HEK293 (cell line): ENCODE results near the gene ZFP62.

ENCODE experiments used
- MYNN ChIP-seq: fragments of 450-650 bp; formaldehyde crosslinking; IDR thresholded peaks from 2 replicates; pipeline ENCODE4 v1.5.1; 2016; ENCODE audit warnings: missing biosample characterization, missing genetic modification characterization, borderline replicate concordance
- TCF7L2 ChIP-seq: IDR thresholded peaks from 2 replicates; pipeline ENCODE4 v1.6.1; 2011; ENCODE audit warnings: low read depth, mild to moderate bottlenecking, inconsistent platforms, low read length, moderate library complexity, borderline replicate concordance
- ZBTB1 ChIP-seq: fragments of 450-650 bp; formaldehyde crosslinking; IDR thresholded peaks from 2 replicates; pipeline ENCODE4 v1.5.1; 2016; ENCODE audit warnings: missing biosample characterization, missing genetic modification characterization
- ZBTB8A ChIP-seq: fragments of 450-650 bp; formaldehyde crosslinking; IDR thresholded peaks from 2 replicates; pipeline ENCODE4 v1.5.1; 2016; ENCODE audit warnings: missing biosample characterization, missing genetic modification characterization
- ZNF10 ChIP-seq: fragments of 450-650 bp; formaldehyde crosslinking; IDR thresholded peaks from 2 replicates; pipeline ENCODE4 v1.5.1; 2017; ENCODE audit warnings: missing biosample characterization, missing genetic modification characterization
- ZNF37A ChIP-seq: fragments of 450-650 bp; IDR thresholded peaks from 2 replicates; pipeline ENCODE4 v1.5.1; 2018; ENCODE audit warnings: missing biosample characterization, missing genetic modification characterization
- ZNF76 ChIP-seq: fragments of 450-650 bp; formaldehyde crosslinking; IDR thresholded peaks from 2 replicates; pipeline ENCODE4; 2016; ENCODE audit warnings: low read depth, missing biosample characterization, missing genetic modification characterization, borderline replicate concordance
- TF ChIP-seq, protein P1 (sequence below): fragments of 450-650 bp; formaldehyde crosslinking; IDR thresholded peaks from 2 replicates; pipeline ENCODE4 v1.5.1; 2016; ENCODE audit warnings: missing biosample characterization, missing genetic modification characterization
- TF ChIP-seq, protein P2 (sequence below): fragments of 450-650 bp; formaldehyde crosslinking; IDR thresholded peaks from 2 replicates; pipeline ENCODE4 v1.5.1; 2017; ENCODE audit warnings: missing biosample characterization, missing genetic modification characterization
- TF ChIP-seq, protein P3 (sequence below): fragments of 450-650 bp; formaldehyde crosslinking; IDR thresholded peaks from 2 replicates; pipeline ENCODE4 v1.5.1; 2016; ENCODE audit warnings: missing biosample characterization, missing genetic modification characterization
- TF ChIP-seq, protein P4 (sequence below): fragments of 450-650 bp; formaldehyde crosslinking; IDR thresholded peaks from 2 replicates; pipeline ENCODE4 v1.5.1; 2016; ENCODE audit warnings: missing biosample characterization, missing genetic modification characterization

DNA sequence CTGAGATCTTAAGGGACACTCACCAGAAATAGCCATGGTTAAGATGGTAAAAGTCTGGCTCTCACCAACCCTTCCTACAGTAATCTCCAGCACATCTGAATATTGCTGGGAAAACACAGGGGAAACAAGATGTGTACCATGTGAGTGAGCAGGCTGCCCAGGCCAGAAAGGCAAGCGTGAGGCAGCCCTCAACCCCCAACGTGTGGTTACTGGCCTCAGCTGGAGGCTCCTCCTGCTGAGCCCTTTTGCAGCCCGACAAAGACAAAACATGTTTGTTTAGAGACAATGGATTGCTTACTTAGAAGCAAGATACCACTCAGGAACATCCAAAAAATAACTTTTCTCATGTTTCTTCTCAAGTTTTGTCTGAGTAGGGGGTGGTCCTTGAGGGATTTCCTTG, 16.6 kb downstream of the ZFP62 start:
- TF ChIP-seq ZNF10 (tag by site-specific recombination) = no peak
- TF ChIP-seq, protein P1, sequence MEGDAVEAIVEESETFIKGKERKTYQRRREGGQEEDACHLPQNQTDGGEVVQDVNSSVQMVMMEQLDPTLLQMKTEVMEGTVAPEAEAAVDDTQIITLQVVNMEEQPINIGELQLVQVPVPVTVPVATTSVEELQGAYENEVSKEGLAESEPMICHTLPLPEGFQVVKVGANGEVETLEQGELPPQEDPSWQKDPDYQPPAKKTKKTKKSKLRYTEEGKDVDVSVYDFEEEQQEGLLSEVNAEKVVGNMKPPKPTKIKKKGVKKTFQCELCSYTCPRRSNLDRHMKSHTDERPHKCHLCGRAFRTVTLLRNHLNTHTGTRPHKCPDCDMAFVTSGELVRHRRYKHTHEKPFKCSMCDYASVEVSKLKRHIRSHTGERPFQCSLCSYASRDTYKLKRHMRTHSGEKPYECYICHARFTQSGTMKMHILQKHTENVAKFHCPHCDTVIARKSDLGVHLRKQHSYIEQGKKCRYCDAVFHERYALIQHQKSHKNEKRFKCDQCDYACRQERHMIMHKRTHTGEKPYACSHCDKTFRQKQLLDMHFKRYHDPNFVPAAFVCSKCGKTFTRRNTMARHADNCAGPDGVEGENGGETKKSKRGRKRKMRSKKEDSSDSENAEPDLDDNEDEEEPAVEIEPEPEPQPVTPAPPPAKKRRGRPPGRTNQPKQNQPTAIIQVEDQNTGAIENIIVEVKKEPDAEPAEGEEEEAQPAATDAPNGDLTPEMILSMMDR (tag by site-specific recombination) = no peak
- TF ChIP-seq, protein P2, sequence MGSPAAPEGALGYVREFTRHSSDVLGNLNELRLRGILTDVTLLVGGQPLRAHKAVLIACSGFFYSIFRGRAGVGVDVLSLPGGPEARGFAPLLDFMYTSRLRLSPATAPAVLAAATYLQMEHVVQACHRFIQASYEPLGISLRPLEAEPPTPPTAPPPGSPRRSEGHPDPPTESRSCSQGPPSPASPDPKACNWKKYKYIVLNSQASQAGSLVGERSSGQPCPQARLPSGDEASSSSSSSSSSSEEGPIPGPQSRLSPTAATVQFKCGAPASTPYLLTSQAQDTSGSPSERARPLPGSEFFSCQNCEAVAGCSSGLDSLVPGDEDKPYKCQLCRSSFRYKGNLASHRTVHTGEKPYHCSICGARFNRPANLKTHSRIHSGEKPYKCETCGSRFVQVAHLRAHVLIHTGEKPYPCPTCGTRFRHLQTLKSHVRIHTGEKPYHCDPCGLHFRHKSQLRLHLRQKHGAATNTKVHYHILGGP (tag by site-specific recombination) = no peak
- TF ChIP-seq ZNF37A (tag by site-specific recombination) = no peak
- no peak for TF ChIP-seq ZNF76 (tag by site-specific recombination)
- TF ChIP-seq ZBTB8A (tag by site-specific recombination) = no peak
- TF ChIP-seq, protein P3, sequence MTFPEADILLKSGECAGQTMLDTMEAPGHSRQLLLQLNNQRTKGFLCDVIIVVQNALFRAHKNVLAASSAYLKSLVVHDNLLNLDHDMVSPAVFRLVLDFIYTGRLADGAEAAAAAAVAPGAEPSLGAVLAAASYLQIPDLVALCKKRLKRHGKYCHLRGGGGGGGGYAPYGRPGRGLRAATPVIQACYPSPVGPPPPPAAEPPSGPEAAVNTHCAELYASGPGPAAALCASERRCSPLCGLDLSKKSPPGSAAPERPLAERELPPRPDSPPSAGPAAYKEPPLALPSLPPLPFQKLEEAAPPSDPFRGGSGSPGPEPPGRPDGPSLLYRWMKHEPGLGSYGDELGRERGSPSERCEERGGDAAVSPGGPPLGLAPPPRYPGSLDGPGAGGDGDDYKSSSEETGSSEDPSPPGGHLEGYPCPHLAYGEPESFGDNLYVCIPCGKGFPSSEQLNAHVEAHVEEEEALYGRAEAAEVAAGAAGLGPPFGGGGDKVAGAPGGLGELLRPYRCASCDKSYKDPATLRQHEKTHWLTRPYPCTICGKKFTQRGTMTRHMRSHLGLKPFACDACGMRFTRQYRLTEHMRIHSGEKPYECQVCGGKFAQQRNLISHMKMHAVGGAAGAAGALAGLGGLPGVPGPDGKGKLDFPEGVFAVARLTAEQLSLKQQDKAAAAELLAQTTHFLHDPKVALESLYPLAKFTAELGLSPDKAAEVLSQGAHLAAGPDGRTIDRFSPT (tag by site-specific recombination) = no peak
- no peak for TF ChIP-seq TCF7L2
- TF ChIP-seq ZBTB1 = no peak
- no peak for TF ChIP-seq MYNN
- TF ChIP-seq, protein P4, sequence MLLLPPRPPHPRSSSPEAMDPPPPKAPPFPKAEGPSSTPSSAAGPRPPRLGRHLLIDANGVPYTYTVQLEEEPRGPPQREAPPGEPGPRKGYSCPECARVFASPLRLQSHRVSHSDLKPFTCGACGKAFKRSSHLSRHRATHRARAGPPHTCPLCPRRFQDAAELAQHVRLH (tag by site-specific recombination) = no peak
